HG03432 (cell line): Measurements from ENCODE around the gene RNF220.

Experiments used
- ATAC-seq: cut with Tn5 transposase; IDR thresholded peaks from one replicate; pipeline ENCODE4 v1.9.1; 2021; ENCODE audit warnings: mild to moderate bottlenecking, moderate library complexity; ENCODE audit not compliant: unreplicated experiment

RNF220 gene

GRCh38 chr1:44519035-44519676 lies 114.1 kb downstream of the RNF220 start:
- no peak for ATAC-seq

- ATAC-seq = no peak
Measured at GRCh38 chr1:44521378-44522080, 116.5 kb downstream of the RNF220 start.

GRCh38 chr1:44523593-44524591 lies 118.8 kb downstream of the RNF220 start:
- ATAC-seq = no peak

DNA sequence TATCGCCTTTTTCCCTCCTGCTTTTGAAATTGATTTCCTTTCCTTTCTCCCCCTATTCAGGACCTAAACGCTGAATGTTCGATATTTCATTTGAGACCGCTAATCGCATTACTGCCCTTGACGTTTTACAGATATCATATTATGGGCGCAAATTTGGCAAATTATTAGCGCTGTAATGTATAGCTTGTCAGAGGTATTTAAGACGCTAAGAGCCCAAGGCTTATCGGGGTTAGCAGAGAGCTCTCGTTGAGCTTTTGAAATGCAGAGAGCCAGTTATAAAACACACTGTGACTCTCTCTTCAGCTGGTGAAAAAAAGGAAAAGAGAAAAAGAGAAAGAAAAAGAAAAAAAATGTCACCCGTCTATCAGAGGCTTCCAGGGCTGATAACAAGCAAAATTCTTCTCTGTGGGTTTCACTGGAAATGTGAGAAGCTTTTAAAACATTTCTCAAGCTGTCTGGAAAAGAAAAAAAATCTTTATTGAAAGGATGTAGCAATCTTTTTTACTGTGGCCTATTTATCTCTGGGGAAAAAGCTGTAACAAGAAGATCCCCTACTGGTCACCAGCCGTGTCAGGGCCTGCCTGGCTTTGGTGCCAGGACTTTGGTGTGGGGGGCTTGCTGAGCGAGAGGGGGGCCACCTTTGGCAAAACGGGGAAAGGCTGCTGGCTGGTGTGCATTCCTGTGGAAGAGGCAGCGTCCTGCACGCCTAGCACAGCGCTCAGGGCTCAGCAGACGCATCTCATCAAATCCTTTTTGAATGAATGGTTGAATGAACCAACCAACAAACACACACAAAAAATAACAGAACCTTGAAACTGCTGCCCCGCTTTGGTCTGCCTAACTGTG lies 119.8 kb downstream of the RNF220 start:
- no peak for ATAC-seq

- no peak for ATAC-seq
Measured at GRCh38 chr1:44526295-44527073, 121.4 kb downstream of the RNF220 start.

GRCh38 chr1:44531785-44532566 lies 126.9 kb downstream of the RNF220 start:
- peak; percentile 69 for ATAC-seq

GRCh38 chr1:44532567-44532944 lies 127.5 kb downstream of the RNF220 start:
- ATAC-seq = no peak

DNA sequence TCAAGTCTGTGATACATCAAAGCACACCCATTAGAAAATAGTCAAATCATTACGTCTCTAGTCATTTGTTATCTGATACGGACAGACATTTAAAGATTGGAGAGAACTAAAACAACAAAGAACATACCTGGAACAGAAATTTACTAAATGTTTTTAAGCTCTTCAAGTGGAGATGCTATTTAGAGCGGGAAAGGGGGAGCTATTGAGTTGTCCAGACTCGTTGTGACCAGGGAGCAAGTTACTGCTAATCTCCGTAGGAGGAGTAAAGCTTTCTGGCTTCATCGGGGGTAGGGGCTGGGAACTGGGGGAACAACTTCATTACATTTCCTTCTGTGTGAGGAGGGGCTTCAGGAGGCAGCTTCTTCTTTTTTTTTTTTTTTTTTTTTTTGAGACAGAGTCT lies 129.7 kb downstream of the RNF220 start:
- ATAC-seq = no peak

DNA sequence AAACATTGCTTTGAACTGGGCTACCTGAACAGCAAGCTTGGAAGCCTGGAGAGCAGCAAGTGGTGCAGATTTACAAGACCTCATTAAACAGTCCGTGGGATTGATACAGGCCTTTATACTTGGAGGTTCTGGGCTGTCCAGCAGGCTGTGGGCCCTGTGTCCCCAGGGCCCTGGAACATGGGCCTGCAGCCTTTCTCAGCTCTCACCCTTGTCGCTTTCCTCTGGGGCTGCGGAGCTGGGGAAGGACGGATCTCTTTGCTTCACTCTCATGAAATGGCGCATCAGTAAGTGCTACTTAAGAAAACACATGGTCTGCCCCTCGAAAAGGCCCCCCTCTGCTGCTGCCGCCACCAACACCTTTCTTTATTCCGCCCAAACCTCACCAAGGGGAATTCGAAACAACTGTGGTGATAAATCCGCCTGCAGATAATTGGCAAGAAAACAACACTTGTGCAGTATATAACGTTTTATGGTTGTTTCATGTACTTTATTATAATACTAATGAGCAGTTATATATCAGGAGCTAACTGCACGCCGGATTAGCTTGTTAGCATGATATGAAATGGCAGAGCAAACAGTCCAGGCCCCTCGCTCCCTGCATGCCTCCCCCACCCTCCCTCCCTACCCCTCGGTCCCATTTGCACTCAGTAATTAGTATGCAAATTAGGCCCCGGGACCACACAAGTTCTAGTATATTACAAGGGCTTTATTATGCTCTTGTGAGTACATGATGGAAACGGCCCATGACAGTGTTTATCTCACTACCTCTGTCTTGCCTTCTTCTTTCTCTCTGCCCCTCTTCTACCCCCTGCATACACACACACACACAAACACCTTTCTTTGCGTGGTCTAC lies 131.5 kb downstream of the RNF220 start:
- ATAC-seq = no peak

DNA sequence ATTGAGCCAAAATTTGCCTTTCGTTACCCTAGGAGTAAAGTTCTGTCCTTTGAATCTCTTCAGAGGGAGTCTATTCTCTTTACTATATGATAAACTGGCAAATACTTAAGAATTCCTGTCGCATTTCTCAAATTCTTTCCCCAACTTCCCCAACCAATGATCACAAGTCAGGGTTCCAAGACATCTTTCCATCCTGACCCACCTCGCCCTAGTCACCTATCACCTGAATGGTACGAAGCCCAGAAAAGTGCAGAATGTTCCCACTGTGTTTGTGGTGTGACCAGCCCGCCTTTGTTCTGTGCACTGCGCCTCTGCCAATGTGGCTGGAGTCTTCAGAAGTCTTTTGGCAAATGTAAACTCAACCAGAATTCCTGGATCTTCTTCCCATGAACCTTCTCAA lies 132.5 kb downstream of the RNF220 start:
- ATAC-seq = no peak

DNA sequence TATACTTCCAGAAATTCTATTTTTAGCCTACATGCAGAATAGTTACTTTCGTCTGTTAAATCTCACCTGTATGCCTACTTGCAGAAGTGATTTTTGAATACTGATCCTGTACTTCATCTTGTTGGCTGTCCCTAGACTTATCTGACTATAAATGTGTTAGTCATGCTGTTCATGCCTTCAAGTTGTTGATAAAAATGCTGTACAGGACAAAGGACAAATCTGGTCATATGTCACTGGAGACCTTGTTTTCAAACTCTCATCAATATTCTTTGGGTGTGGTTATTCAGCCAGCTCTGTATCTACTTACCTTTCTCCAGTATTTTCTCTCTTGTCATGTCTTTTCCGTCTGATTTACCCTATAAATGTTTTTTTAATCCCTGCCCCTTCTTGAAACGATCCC lies 132.9 kb downstream of the RNF220 start:
- no peak for ATAC-seq

DNA sequence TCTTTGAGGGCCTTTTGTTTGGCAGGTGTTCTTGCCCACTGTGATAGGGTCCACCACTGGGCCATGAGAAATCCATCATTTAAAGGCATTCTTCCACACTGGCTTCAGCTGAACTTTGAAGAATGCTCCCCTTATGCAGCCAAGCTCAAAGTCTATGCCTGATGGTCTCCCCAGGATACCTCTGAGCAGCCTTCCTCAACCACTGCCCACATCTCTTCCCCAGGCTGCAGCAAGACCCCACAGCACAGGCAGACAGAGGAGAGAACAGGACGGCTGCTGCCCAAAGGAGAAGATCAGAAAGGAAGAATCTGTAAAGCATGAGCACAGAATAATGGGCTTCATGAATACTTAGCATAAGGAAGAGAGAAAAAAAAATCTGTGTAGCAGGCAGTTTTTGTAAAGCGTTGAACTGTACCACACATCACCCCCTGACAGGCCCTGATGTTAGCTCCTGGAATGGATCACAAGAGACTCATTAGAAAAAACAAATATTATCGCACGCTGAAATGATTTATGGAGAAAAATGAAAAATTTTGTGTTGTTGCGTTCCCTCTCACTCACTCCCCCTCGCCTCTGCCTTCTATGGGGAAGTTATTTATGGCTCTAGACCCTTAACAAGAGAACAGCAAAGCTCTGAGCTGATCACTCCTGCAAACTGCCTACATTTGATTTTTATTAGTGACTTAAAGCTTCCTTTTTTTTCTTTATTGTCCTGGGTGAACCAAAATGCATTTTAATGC lies 135.1 kb downstream of the RNF220 start:
- ATAC-seq = no peak

- ATAC-seq = no peak
Measured at GRCh38 chr1:44542420-44543063, 137.5 kb downstream of the RNF220 start.

DNA sequence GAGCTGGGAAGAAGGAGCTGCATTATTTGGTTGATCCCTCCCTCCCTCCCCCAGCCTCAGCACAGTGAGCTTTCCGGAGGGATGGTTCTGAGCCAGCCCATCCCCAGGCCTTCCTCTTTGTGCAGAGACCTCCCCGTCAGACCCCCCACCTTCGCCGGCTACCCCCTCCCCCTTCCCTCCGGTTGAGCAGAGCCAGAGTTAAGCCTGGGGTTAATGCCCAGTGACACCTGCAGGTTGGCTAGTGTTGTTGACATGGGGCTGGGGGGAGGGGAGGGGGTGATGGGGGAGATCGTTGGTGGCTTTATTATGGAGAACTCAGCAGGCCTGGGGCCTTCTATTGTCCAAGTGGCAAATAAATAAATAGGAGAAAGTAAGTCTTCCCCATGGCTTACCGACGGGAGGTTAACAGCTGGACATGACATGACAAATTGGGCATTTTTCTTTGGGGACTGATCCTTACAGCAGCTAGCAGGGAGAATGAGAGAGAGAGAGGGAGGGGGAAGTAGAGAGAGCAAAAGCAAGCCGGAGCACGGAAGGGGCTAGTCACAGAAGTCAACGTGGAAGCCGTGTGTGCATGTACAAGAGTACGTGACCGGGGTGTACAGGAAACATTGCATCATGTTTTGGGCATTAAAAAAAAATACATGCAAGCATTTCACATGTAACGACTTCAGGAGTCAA lies 138.1 kb downstream of the RNF220 start:
- ATAC-seq = no peak

GRCh38 chr1:44543786-44544185 lies 138.7 kb downstream of the RNF220 start:
- ATAC-seq = no peak

- ATAC-seq = no peak
Measured at GRCh38 chr1:44544960-44545359, 139.9 kb downstream of the RNF220 start.
